CD4-positive, alpha-beta T cell treated with Interleukin-4 for 4 hours (primary cell): Measurements from ENCODE around the gene FLT4.
"Not testable (repeated sequence)": the region's sequence is repeated elsewhere in the genome, so short reads cannot be mapped to it uniquely, and the experiment has no call there.

Experiments
- DNase-seq: peaks from one replicate; pipeline ENCODE4 v3.0.0-alpha.2; 2020

FLT4 gene

GRCh38 chr5:180669661-180670060, 20.3 kb upstream of the FLT4 start:
- DNase-seq: no peak

GRCh38 chr5:180668835-180669596, 19.6 kb upstream of the FLT4 start:
- no peak for DNase-seq

GRCh38 chr5:180666812-180667211, 17.4 kb upstream of the FLT4 start:
- no peak for DNase-seq

GRCh38 chr5:180665682-180666404, 16.4 kb upstream of the FLT4 start:
- DNase-seq: no peak

- DNase-seq: no peak
Measured at GRCh38 chr5:180658774-180659564, 9.6 kb upstream of the FLT4 start.

GRCh38 chr5:180655243-180655642, 5.8 kb upstream of the FLT4 start:
- DNase-seq: not testable (repeated sequence)

GRCh38 chr5:180652771-180653170, 3.4 kb upstream of the FLT4 start:
- DNase-seq: no peak

- no peak for DNase-seq
Measured at GRCh38 chr5:180652346-180652745, 2.9 kb upstream of the FLT4 start.

- DNase-seq: no peak
Measured at GRCh38 chr5:180648658-180649296, 623 bp downstream of the FLT4 start.

- DNase-seq: no peak
Measured at GRCh38 chr5:180647941-180648500, 1.4 kb downstream of the FLT4 start.

GRCh38 chr5:180647465-180647864, 1.9 kb downstream of the FLT4 start:
- no peak for DNase-seq

GRCh38 chr5:180646963-180647305, 2.5 kb downstream of the FLT4 start:
- no peak for DNase-seq

GRCh38 chr5:180646289-180646962, 3.0 kb downstream of the FLT4 start:
- DNase-seq: no peak

- no peak for DNase-seq
Measured at GRCh38 chr5:180645274-180646204, 3.9 kb downstream of the FLT4 start.

GRCh38 chr5:180644825-180645273, 4.6 kb downstream of the FLT4 start:
- no peak for DNase-seq

GRCh38 chr5:180644129-180644824, 5.1 kb downstream of the FLT4 start:
- no peak for DNase-seq

GRCh38 chr5:180643191-180643851, 6.1 kb downstream of the FLT4 start:
- DNase-seq: no peak

GRCh38 chr5:180642779-180643178, 6.6 kb downstream of the FLT4 start:
- no peak for DNase-seq

- DNase-seq: no peak
Measured at GRCh38 chr5:180642181-180642775, 7.1 kb downstream of the FLT4 start.

GRCh38 chr5:180641566-180641900, 7.9 kb downstream of the FLT4 start:
- DNase-seq: no peak
